Ascending aorta (tissue), 2 donors: ENCODE measurements around the gene TFB1M. TPM values are rescaled to one million over a fixed set of nuclear protein-coding genes. Genes with fewer than 3 reads are reported as not detected.
A peak's percentile ranks its signal among the peaks of the same experiment; 100 is the strongest.

Source experiments
- DNase-seq, 2 donors: peaks; one replicate each; pipeline ENCODE4 v3.0.0-alpha.2; 2019; ENCODE audit warnings: low spot score in 2 of 2
- H3K27ac ChIP-seq, 2 donors: fragments of 200-600 bp; sonication (generic); one replicate each; pipeline ENCODE4 v1.5.1; 2016 to 2017; ENCODE audit warnings: mild to moderate bottlenecking in 1 of 2
- H3K27me3 ChIP-seq: fragments of 200-600 bp; sonication (generic); one replicate; pipeline ENCODE4 v1.5.1; 2017
- H3K36me3 ChIP-seq, 2 donors: fragments of 200-600 bp; sonication (generic); one replicate each; pipeline ENCODE4 v1.5.1; 2016
- H3K4me1 ChIP-seq, 2 donors: fragments of 200-600 bp; sonication (generic); one replicate each; pipeline ENCODE4 v1.5.1; 2016 to 2017; ENCODE audit warnings: mild to moderate bottlenecking in 1 of 2
- H3K4me3 ChIP-seq, 2 donors: fragments of 200-600 bp; sonication (generic); one replicate each; pipeline ENCODE4 v1.5.1; 2016 to 2017; ENCODE audit warnings: mild to moderate bottlenecking in 1 of 2
- H3K9me3 ChIP-seq, 2 donors: fragments of 200-600 bp; sonication (generic); one replicate each; pipeline ENCODE4 v1.5.1; 2016
- CTCF ChIP-seq, 3 experiments: fragments of 200-600 bp in 2 of 3; fragments of 450-650 bp in 1 of 3; sonication (generic) in 2 of 3; IDR thresholded peaks; one replicate each; pipeline ENCODE4 v1.5.1; 2016 to 2019; ENCODE audit warnings: antibody characterized with exemption in 3 of 3, mild to moderate bottlenecking in 1 of 3, moderate library complexity in 1 of 3
- intact Hi-C: fragments of 100-400 bp; cut with DNase I; formaldehyde crosslinking; loops from one replicate; pipeline ENCODE4 v1.15.1; 2023
- total RNA-seq: library from RNA; depleted of rRNA; stranded (reverse); fragments of >200 nt; gene quantifications from one replicate; pipeline ENCODE4 v1.1.0, GENCODE V29; 2016

Gene TFB1M
- total RNA-seq, 1 donor from 2014 or later = 2.9 TPM

- no peak for TF ChIP-seq CTCF (IDR thresholded peaks at IDR 0.05)
- H3K4me1 ChIP-seq = peaks cover 0 to 20% of the 10 kb centered on the region in 2 donors
- H3K4me3 ChIP-seq = peak overlapping the region in 1 of 2 donors; percentile 30
- peak overlapping the region; percentile 43 to 76 for H3K27ac ChIP-seq
- no peaks in the 10 kb centered on the region for H3K9me3 ChIP-seq
- intact Hi-C loops = loop anchor here (1.0 to 10.0 kb wide), 3 partner anchors 70 to 383 kb away; no protein-coding TSS in a partner anchor
- no peaks in the 10 kb centered on the region for H3K27me3 ChIP-seq
- DNase-seq = peak in 1 of 2 donors; percentile 68
- H3K36me3 ChIP-seq = peaks cover 1 to 10% of the 10 kb centered on the region in 2 donors
Observed at GRCh38 chr6:155247618-155248007, 66.7 kb downstream of the TFB1M start.

- intact Hi-C loops = loop anchor here (1.0 to 10.0 kb wide), 2 partner anchors 319 to 382 kb away; no protein-coding TSS in a partner anchor
- TF ChIP-seq CTCF (IDR thresholded peaks at IDR 0.05) = no peak
Observed at GRCh38 chr6:155246825-155247224, 67.5 kb downstream of the TFB1M start.

DNA sequence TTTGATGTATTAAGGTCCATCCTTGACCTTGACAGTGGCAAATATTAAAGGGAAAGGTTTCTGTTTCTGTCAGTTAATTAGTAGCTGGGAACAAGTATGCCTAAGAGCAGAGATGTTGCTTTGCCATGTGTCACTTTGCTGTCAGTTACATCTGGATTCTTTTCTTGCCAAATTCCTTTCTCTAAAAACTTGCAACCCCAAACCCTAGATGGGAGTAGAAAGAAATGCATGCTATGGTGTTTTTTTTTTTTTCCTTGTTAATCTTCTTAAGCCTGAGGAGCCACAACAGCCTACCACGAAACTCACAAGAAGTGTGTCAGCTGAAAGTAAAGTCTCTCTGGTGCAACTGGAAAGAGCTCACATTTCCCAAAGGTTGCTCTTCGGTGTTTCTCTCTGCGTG is 68.5 kb downstream of the TFB1M start:
- peaks cover 0 to 20% of the 10 kb centered on the region in 2 donors for H3K4me1 ChIP-seq
- no peak for TF ChIP-seq CTCF (IDR thresholded peaks at IDR 0.05)
- DNase-seq = no peak
- H3K27me3 ChIP-seq = no peaks in the 10 kb centered on the region
- no peaks in the 10 kb centered on the region for H3K9me3 ChIP-seq
- no peak overlapping the region for H3K27ac ChIP-seq
- H3K36me3 ChIP-seq = no peaks in the 10 kb centered on the region
- intact Hi-C loops = loop anchor here (10.0 kb wide), 1 partner anchor 381 kb away; no protein-coding TSS in a partner anchor
- H3K4me3 ChIP-seq = no peak overlapping the region

More at GRCh38 chr6:155246825-155247224, 67.5 kb downstream of the TFB1M start:
- Histone ChIP-seq H3K9me3 (no peaks in the 10 kb centered on the region), H3K36me3 (peaks cover 0 to 3% of the 10 kb centered on the region in 2 donors), H3K4me1 (peaks cover 0 to 20% of the 10 kb centered on the region in 2 donors), H3K4me3 (no peak overlapping the region), H3K27me3 (no peaks in the 10 kb centered on the region), H3K27ac (peak overlapping the region in 1 of 2 donors; percentile 76)
- DNase-seq = no peak

- Histone ChIP-seq H3K4me3 (no peak overlapping the region), H3K27me3 (no peaks in the 10 kb centered on the region), H3K36me3 (no peaks in the 10 kb centered on the region), H3K9me3 (no peaks in the 10 kb centered on the region), H3K4me1 (peaks cover 0 to 20% of the 10 kb centered on the region in 2 donors), H3K27ac (no peak overlapping the region)
- TF ChIP-seq CTCF (IDR thresholded peaks at IDR 0.05) = no peak
- intact Hi-C loops = loop anchor here (10.0 kb wide), 1 partner anchor 380 kb away; no protein-coding TSS in a partner anchor
- DNase-seq = no peak
Observed at GRCh38 chr6:155245193-155245592, 69.1 kb downstream of the TFB1M start.

DNA sequence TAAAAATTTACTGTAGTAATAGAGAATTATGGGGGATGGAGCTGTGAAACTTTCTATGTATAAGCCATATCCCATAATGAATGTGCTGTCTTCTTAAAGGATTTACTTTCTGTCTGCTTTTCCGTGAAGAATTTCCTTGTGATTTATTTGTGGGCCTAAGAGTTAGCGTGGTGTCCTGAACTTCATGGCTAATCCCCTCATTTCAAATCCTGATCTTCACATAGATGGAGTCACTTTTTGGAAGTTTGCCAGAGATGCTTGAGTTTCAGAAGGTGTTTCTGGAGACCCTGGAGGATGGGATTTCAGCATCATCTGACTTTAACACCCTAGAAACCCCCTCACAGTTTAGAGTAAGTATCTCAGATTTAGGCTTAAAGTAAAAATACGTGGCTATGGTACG is 69.8 kb downstream of the TFB1M start:
- peaks cover 0 to 16% of the 10 kb centered on the region in 2 donors for H3K4me1 ChIP-seq
- TF ChIP-seq CTCF (IDR thresholded peaks at IDR 0.05) = no peak
- H3K27ac ChIP-seq = no peak overlapping the region
- no peak for DNase-seq
- no peak overlapping the region for H3K4me3 ChIP-seq
- no peaks in the 10 kb centered on the region for H3K27me3 ChIP-seq
- H3K36me3 ChIP-seq = no peaks in the 10 kb centered on the region
- no peaks in the 10 kb centered on the region for H3K9me3 ChIP-seq
- intact Hi-C loops = loop anchor here (10.0 kb wide), 1 partner anchor 380 kb away; no protein-coding TSS in a partner anchor
